SK-N-SH treated with all-trans-retinoic acid at 6 μM for 48 hours (cell line): ENCODE results near the gene EPHB3.
"Not testable (repeated sequence)": the region's sequence is repeated elsewhere in the genome, so short reads cannot be mapped to it uniquely, and the experiment has no call there.

ENCODE experiments used
- ATAC-seq: fragments of 200-7000 bp; cut with Tn5 transposase; 3 replicates; pipeline ENCODE4 v1.9.1; 2020; ENCODE audit warnings: mild to moderate bottlenecking, moderate library complexity
- ARNTL ChIP-seq: fragments of 450-650 bp; formaldehyde crosslinking; IDR thresholded peaks from 2 replicates; pipeline ENCODE4 v1.5.0; 2020; ENCODE audit warnings: low read depth, mild to moderate bottlenecking, moderate library complexity, borderline replicate concordance
- BACH2 ChIP-seq: fragments of 250-450 bp; sonication (Bioruptor Pico); IDR thresholded peaks from 2 replicates; pipeline ENCODE4 v1.9.0; 2021; ENCODE audit warnings: mild to moderate bottlenecking, borderline replicate concordance
- CSDC2 ChIP-seq: fragments of 250-450 bp; sonication (Bioruptor Pico); IDR thresholded peaks from 2 replicates; pipeline ENCODE4 v1.5.0; 2020; ENCODE audit warnings: mild to moderate bottlenecking, moderate library complexity
- CSRNP3 ChIP-seq: fragments of 250-450 bp; sonication (Bioruptor Pico); IDR thresholded peaks from 2 replicates; pipeline ENCODE4 v1.5.1; 2021; ENCODE audit warnings: mild to moderate bottlenecking, moderate library complexity
- ESRRG ChIP-seq: fragments of 250-450 bp; sonication (Bioruptor Pico); IDR thresholded peaks from 2 replicates; pipeline ENCODE4 v1.6.1; 2021; ENCODE audit warnings: mild to moderate bottlenecking
- OSR1 ChIP-seq: fragments of 250-450 bp; sonication (Bioruptor Pico); IDR thresholded peaks from 2 replicates; pipeline ENCODE4 v1.8.0; 2022; ENCODE audit warnings: moderate library complexity, mild to moderate bottlenecking, inconsistent platforms
- PATZ1 ChIP-seq: fragments of 250-450 bp; sonication (Bioruptor Pico); IDR thresholded peaks from 2 replicates; pipeline ENCODE4 v1.8.0; 2020; ENCODE audit warnings: mild to moderate bottlenecking, moderate library complexity, borderline replicate concordance
- PPARA ChIP-seq: fragments of 250-450 bp; sonication (Bioruptor Pico); IDR thresholded peaks from 2 replicates; pipeline ENCODE4 v1.5.0; 2020; ENCODE audit warnings: mild to moderate bottlenecking, borderline replicate concordance
- RARB ChIP-seq: fragments of 250-450 bp; sonication (Bioruptor Pico); IDR thresholded peaks from 2 replicates; pipeline ENCODE4 v1.8.0; 2021; ENCODE audit warnings: mild to moderate bottlenecking, moderate library complexity
- SNAI2 ChIP-seq: fragments of 250-450 bp; sonication (Bioruptor Pico); IDR thresholded peaks from 2 replicates; pipeline ENCODE4 v1.5.0; 2020; ENCODE audit warnings: mild to moderate bottlenecking, moderate library complexity
- TCF4 ChIP-seq: fragments of 250-450 bp; sonication (Bioruptor Pico); IDR thresholded peaks from 2 replicates; pipeline ENCODE4 v1.8.0; 2021; ENCODE audit warnings: mild to moderate bottlenecking, moderate library complexity, borderline replicate concordance
- TOX ChIP-seq: fragments of 250-450 bp; sonication (Bioruptor Pico); IDR thresholded peaks from 2 replicates; pipeline ENCODE4 v1.8.0; 2021; ENCODE audit warnings: mild to moderate bottlenecking, moderate library complexity, borderline replicate concordance
- ZC3H10 ChIP-seq: fragments of 250-450 bp; sonication (Bioruptor Pico); IDR thresholded peaks from 2 replicates; pipeline ENCODE4 v1.5.1; 2021; ENCODE audit warnings: mild to moderate bottlenecking, moderate library complexity
- ZFP3 ChIP-seq: fragments of 250-450 bp; sonication (Bioruptor Pico); IDR thresholded peaks from 2 replicates; pipeline ENCODE4 v1.5.0; 2020; ENCODE audit warnings: mild to moderate bottlenecking, moderate library complexity
- ZNF565 ChIP-seq: fragments of 450-650 bp; formaldehyde crosslinking; conservative IDR thresholded peaks from 2 replicates; pipeline ENCODE4 v1.5.0; 2020; ENCODE audit warnings: low read depth, mild to moderate bottlenecking, moderate library complexity
- ZNF70 ChIP-seq: fragments of 450-650 bp; formaldehyde crosslinking; IDR thresholded peaks from 2 replicates; pipeline ENCODE4 v1.5.0; 2020; ENCODE audit warnings: mild to moderate bottlenecking, moderate library complexity
- ZNF8 ChIP-seq: fragments of 450-650 bp; formaldehyde crosslinking; IDR thresholded peaks from 2 replicates; pipeline ENCODE4 v1.5.0; 2020; ENCODE audit warnings: mild to moderate bottlenecking, moderate library complexity
- TF ChIP-seq, protein P1 (sequence below): fragments of 250-450 bp; sonication (Bioruptor Pico); IDR thresholded peaks from 2 replicates; pipeline ENCODE4 v1.5.0; 2020; ENCODE audit warnings: mild to moderate bottlenecking, moderate library complexity
- TF ChIP-seq, protein P2 (sequence below): fragments of 250-450 bp; sonication (Bioruptor Pico); IDR thresholded peaks from 2 replicates; pipeline ENCODE4 v1.5.1; 2020; ENCODE audit warnings: low read depth, mild to moderate bottlenecking, moderate library complexity
- TF ChIP-seq, protein P3 (sequence below): fragments of 250-450 bp; sonication (Bioruptor Pico); IDR thresholded peaks from 2 replicates; pipeline ENCODE4 v1.8.0; 2021; ENCODE audit warnings: low read depth, mild to moderate bottlenecking, moderate library complexity, borderline replicate concordance

Gene EPHB3

GRCh38 chr3:184615396-184615795, 53.8 kb downstream of the EPHB3 start:
- no peak for TF ChIP-seq ZNF565
- TF ChIP-seq, all 23 proteins: peak for 0
- ATAC-seq = no peak

- no peak for TF ChIP-seq SNAI2 (CRISPR knock-in tag)
- no peak for TF ChIP-seq TCF4 (CRISPR knock-in tag)
- TF ChIP-seq CSRNP3 (CRISPR knock-in tag) = no peak
- no peak for TF ChIP-seq BACH2
- TF ChIP-seq ZNF8 = no peak
- TF ChIP-seq, protein P1, sequence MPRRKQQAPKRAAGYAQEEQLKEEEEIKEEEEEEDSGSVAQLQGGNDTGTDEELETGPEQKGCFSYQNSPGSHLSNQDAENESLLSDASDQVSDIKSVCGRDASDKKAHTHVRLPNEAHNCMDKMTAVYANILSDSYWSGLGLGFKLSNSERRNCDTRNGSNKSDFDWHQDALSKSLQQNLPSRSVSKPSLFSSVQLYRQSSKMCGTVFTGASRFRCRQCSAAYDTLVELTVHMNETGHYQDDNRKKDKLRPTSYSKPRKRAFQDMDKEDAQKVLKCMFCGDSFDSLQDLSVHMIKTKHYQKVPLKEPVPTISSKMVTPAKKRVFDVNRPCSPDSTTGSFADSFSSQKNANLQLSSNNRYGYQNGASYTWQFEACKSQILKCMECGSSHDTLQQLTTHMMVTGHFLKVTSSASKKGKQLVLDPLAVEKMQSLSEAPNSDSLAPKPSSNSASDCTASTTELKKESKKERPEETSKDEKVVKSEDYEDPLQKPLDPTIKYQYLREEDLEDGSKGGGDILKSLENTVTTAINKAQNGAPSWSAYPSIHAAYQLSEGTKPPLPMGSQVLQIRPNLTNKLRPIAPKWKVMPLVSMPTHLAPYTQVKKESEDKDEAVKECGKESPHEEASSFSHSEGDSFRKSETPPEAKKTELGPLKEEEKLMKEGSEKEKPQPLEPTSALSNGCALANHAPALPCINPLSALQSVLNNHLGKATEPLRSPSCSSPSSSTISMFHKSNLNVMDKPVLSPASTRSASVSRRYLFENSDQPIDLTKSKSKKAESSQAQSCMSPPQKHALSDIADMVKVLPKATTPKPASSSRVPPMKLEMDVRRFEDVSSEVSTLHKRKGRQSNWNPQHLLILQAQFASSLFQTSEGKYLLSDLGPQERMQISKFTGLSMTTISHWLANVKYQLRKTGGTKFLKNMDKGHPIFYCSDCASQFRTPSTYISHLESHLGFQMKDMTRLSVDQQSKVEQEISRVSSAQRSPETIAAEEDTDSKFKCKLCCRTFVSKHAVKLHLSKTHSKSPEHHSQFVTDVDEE (CRISPR knock-in tag) = no peak
- TF ChIP-seq, protein P2, sequence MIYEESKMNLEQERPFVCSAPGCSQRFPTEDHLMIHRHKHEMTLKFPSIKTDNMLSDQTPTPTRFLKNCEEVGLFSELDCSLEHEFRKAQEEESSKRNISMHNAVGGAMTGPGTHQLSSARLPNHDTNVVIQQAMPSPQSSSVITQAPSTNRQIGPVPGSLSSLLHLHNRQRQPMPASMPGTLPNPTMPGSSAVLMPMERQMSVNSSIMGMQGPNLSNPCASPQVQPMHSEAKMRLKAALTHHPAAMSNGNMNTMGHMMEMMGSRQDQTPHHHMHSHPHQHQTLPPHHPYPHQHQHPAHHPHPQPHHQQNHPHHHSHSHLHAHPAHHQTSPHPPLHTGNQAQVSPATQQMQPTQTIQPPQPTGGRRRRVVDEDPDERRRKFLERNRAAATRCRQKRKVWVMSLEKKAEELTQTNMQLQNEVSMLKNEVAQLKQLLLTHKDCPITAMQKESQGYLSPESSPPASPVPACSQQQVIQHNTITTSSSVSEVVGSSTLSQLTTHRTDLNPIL (CRISPR knock-in tag) = no peak
- TF ChIP-seq RARB (CRISPR knock-in tag) = no peak
- no peak for TF ChIP-seq ZC3H10
- TF ChIP-seq, protein P3, sequence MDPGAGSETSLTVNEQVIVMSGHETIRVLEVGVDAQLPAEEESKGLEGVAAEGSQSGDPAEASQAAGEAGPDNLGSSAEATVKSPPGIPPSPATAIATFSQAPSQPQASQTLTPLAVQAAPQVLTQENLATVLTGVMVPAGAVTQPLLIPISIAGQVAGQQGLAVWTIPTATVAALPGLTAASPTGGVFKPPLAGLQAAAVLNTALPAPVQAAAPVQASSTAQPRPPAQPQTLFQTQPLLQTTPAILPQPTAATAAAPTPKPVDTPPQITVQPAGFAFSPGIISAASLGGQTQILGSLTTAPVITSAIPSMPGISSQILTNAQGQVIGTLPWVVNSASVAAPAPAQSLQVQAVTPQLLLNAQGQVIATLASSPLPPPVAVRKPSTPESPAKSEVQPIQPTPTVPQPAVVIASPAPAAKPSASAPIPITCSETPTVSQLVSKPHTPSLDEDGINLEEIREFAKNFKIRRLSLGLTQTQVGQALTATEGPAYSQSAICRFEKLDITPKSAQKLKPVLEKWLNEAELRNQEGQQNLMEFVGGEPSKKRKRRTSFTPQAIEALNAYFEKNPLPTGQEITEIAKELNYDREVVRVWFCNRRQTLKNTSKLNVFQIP = no peak
- no peak for TF ChIP-seq PPARA
- TF ChIP-seq ZNF70 (CRISPR knock-in tag) = no peak
- TF ChIP-seq PATZ1 = no peak
- no peak for TF ChIP-seq ESRRG
- TF ChIP-seq ZFP3 (CRISPR knock-in tag) = no peak
- no peak for TF ChIP-seq OSR1 (CRISPR knock-in tag)
- TF ChIP-seq ZNF565 = no peak
- ATAC-seq = no peak
Observed at GRCh38 chr3:184616436-184616835, 54.9 kb downstream of the EPHB3 start.

DNA sequence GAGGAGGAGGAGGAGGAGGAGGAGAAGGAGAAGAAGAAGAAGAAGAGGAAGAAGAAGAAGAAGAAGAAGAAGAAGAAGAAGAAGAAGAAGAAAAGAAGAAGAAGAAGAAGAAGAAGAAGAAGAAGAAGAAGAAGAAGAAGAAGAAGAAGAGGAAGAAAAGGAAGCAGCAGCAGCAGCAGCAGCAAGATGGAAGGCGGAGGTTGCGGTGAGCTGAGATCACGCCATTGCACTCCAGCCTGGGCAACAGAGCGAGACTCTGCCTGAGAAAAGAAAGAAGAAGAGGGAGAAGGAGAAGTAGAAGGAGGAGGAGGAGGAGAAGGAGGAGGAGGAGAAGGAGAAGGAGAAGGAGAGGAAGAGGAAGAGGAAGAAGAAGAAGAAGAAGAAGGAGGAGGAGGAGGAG, 55.7 kb downstream of the EPHB3 start:
- ATAC-seq = not testable (repeated sequence)

DNA sequence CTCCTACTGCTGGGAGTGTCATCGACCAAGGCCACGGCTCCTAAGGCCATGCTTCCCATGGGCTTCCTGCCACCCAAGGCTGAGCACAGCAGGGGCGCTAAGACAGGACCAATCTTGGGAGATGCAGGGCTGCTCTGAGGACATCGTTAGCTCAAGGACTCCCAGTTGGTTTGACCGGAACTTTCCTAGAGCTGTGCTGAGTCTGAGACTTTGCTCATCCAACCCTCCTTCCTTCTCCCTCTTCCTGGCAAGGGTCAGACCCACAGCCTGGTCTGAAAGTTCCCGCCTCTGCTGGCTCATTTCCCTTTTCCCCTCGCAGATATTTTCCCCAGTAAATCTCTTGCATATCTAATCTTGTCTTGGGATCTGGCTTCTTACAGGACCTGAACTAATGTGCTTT, 57.2 kb downstream of the EPHB3 start:
- TF ChIP-seq PATZ1 (no peak), PPARA (no peak), ZNF565 (no peak), TCF4 (CRISPR knock-in tag) (no peak), ZNF8 (no peak), CSDC2 (CRISPR knock-in tag) (no peak), SNAI2 (CRISPR knock-in tag) (no peak), OSR1 (CRISPR knock-in tag) (no peak), ARNTL (CRISPR knock-in tag) (no peak), TOX (CRISPR knock-in tag) (no peak)
- TF ChIP-seq, protein P1 (CRISPR knock-in tag) = no peak
- TF ChIP-seq, protein P2 (CRISPR knock-in tag) = no peak
- ATAC-seq = no peak
